Measurements from ENCODE around the gene CAMKMT.

CAMKMT gene

DNA sequence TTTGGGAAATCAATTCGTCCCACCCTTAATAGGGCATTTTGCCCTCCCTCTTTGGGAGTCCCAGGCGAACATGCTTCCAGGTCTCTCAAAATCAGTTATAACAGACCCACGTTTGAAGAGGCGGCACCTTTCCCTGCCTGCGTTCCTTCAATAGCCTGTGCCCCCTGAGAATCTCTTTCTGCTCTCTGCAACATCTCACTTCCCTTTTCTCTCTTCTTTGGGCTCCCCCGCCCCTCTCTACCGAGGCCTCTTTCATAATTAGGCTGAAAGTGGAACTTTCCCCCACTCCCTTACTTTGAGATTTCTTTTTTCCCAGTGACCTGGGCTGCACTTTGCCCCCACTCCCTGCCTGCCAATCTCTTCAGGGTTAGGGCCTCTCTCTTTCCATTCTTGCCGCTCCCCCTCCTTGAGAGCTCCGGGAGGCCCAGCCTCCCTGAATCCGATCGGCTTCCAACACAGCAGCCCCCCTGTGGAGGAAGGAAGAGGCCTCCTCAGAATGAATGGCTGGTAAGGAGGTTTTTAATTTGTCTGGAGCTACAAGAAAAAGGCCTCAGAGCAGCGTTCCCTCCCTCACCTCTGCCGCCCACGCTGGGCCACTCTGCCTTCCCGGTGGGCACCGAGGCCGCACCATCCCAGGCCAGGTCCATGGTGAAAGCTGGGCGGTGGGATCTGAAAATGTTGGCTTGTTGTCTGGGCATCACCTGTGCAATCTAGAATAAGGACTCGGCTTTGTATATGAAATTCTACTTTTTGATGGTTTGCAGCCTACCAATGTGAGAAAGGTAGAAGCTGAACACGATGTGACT is 417.1 kb downstream of the CAMKMT start:
- WGBS (ENCODE audit: insufficient coverage): 28% methylated on average over 16 of the region's 20 CpGs
- ChIA-PET POLR2A (no interaction called here), CTCF (interaction anchor here (0.8 to 1.5 kb wide), 3 partner anchors 9 to 26 kb away, joined by 3 to 5 read pairs (median 3); no protein-coding TSS in a partner anchor)
- Histone ChIP-seq H3K4me3 (ENCODE audit: control insufficient read depth in 1 of 7, extremely low read depth in 1 of 7, insufficient read depth in 4 of 7, low read depth in 2 of 7, low read length in 6 of 7) (peak overlapping the region in 6 of 7 experiments; percentile 5 to 65 (median 28)), H3K4me1 (ENCODE audit: control extremely low read depth in 1 of 4, control insufficient read depth in 4 of 4, insufficient read depth in 4 of 4, low read length in 3 of 4) (peaks cover 0 to 12% (median 11%) of the 10 kb centered on the region in 4 experiments), H3K36me3 (ENCODE audit: control insufficient read depth in 4 of 4, insufficient read depth in 4 of 4, low read length in 3 of 4) (no peaks in the 10 kb centered on the region), H3K9me3 (ENCODE audit: control extremely low read depth in 1 of 5, control insufficient read depth in 4 of 5, insufficient read depth in 2 of 5, low read depth in 1 of 5, low read length in 4 of 5) (peaks cover 0 to 10% (median 0%) of the 10 kb centered on the region in 5 experiments), H3K27me3 (replicated peaks in 2 of 5; ENCODE audit: control insufficient read depth in 4 of 5, insufficient read depth in 5 of 5, low read length in 4 of 5) (peaks cover 0 to 52% (median 25%) of the 10 kb centered on the region in 5 experiments), H3K27ac (ENCODE audit: insufficient read depth in 1 of 2, low read depth in 1 of 2, low read length in 2 of 2, poor library complexity in 1 of 2, severe bottlenecking in 2 of 2) (no peak overlapping the region)
- DNase-seq: peak; percentile 52 to 88 (median 80)

DNA sequence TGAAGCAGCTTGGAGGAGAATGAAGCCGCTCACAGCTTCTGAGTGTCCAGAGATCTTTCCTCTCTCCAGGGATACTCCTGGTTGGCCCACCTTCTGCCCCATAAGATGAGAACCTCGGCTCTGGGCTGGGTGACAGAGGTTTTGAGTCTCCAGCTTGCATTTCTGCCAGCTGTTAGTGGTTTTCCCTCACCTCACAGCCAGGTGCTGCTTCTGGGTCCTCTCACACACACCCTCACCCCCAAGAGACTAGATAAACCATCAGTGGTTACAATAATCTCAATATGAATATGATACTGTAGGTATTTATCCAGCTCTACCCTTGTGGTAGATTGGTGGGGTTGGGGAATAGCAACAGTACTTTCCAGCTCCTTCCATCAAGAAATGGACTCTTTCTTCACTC is 418.0 kb downstream of the CAMKMT start:
- Histone ChIP-seq H3K27ac (ENCODE audit: insufficient read depth in 1 of 2, low read depth in 1 of 2, low read length in 2 of 2, poor library complexity in 1 of 2, severe bottlenecking in 2 of 2) (no peak overlapping the region), H3K4me1 (ENCODE audit: control extremely low read depth in 1 of 4, control insufficient read depth in 4 of 4, insufficient read depth in 4 of 4, low read length in 3 of 4) (peaks cover 0 to 12% (median 11%) of the 10 kb centered on the region in 4 experiments), H3K36me3 (ENCODE audit: control insufficient read depth in 4 of 4, insufficient read depth in 4 of 4, low read length in 3 of 4) (no peaks in the 10 kb centered on the region), H3K4me3 (ENCODE audit: control insufficient read depth in 1 of 7, extremely low read depth in 1 of 7, insufficient read depth in 4 of 7, low read depth in 2 of 7, low read length in 6 of 7) (no peak overlapping the region), H3K9me3 (ENCODE audit: control extremely low read depth in 1 of 5, control insufficient read depth in 4 of 5, insufficient read depth in 2 of 5, low read depth in 1 of 5, low read length in 4 of 5) (peaks cover 0 to 10% (median 0%) of the 10 kb centered on the region in 5 experiments), H3K27me3 (replicated peaks in 2 of 5; ENCODE audit: control insufficient read depth in 4 of 5, insufficient read depth in 5 of 5, low read length in 4 of 5) (peaks cover 0 to 50% (median 21%) of the 10 kb centered on the region in 5 experiments)
- POLR2A ChIA-PET: no interaction called here
- DNase-seq: no peak
- CTCF ChIA-PET: interaction anchor here (1.3 to 1.5 kb wide), 2 partner anchors 10 to 11 kb away, joined by 3 to 5 read pairs; no protein-coding TSS in a partner anchor
- WGBS (ENCODE audit: insufficient coverage): 94% methylated on average over 2 of the region's 2 CpGs

DNA sequence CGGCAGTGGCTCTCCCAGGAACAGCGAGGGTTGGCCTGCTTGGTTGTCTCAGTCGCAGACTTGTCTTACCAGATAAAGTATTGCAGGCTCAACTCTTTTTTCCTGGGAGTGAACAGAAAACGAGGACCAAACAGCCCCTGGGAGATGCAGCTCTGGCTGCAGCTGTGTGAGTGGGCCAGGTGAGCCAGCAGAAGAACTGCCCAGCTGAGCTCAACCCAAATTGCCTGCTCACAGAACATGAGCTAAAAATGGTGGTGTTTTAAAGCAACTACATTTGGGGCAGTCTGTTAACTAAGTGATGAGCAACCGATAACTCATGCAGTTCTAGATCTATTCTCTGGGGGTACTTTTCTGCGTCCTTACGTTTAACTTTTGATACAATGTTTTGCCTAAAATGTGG is 418.7 kb downstream of the CAMKMT start:
- H3K36me3 ChIP-seq (ENCODE audit: control insufficient read depth in 4 of 4, insufficient read depth in 4 of 4, low read length in 3 of 4): no peaks in the 10 kb centered on the region
- no peak for DNase-seq
- WGBS (ENCODE audit: insufficient coverage): 96% methylated on average over 4 of the region's 7 CpGs
- CTCF ChIA-PET: interaction anchor here (1.4 to 1.5 kb wide), 2 partner anchors 10 to 12 kb away, joined by 4 to 5 read pairs; no protein-coding TSS in a partner anchor
- peaks cover 0 to 12% (median 11%) of the 10 kb centered on the region in 4 experiments for H3K4me1 ChIP-seq (ENCODE audit: control extremely low read depth in 1 of 4, control insufficient read depth in 4 of 4, insufficient read depth in 4 of 4, low read length in 3 of 4)
- no peak overlapping the region for H3K27ac ChIP-seq (ENCODE audit: insufficient read depth in 1 of 2, low read depth in 1 of 2, low read length in 2 of 2, poor library complexity in 1 of 2, severe bottlenecking in 2 of 2)
- peaks cover 0 to 10% (median 0%) of the 10 kb centered on the region in 5 experiments for H3K9me3 ChIP-seq (ENCODE audit: control extremely low read depth in 1 of 5, control insufficient read depth in 4 of 5, insufficient read depth in 2 of 5, low read depth in 1 of 5, low read length in 4 of 5)
- no peak overlapping the region for H3K4me3 ChIP-seq (ENCODE audit: control insufficient read depth in 1 of 7, extremely low read depth in 1 of 7, insufficient read depth in 4 of 7, low read depth in 2 of 7, low read length in 6 of 7)
- POLR2A ChIA-PET: no interaction called here
- peaks cover 0 to 50% (median 17%) of the 10 kb centered on the region in 5 experiments for H3K27me3 ChIP-seq (replicated peaks in 2 of 5; ENCODE audit: control insufficient read depth in 4 of 5, insufficient read depth in 5 of 5, low read length in 4 of 5)

- H3K4me1 ChIP-seq (ENCODE audit: control extremely low read depth in 1 of 4, control insufficient read depth in 4 of 4, insufficient read depth in 4 of 4, low read length in 3 of 4): no peaks in the 10 kb centered on the region
- no peaks in the 10 kb centered on the region for H3K36me3 ChIP-seq (ENCODE audit: control insufficient read depth in 4 of 4, insufficient read depth in 4 of 4, low read length in 3 of 4)
- ChIA-PET CTCF (no interaction called here), POLR2A (no interaction called here)
- peaks cover 2 to 49% (median 15%) of the 10 kb centered on the region in 5 experiments for H3K27me3 ChIP-seq (replicated peaks in 2 of 5; ENCODE audit: control insufficient read depth in 4 of 5, insufficient read depth in 5 of 5, low read length in 4 of 5)
- 80% methylated on average over 2 of the region's 2 CpGs for WGBS (ENCODE audit: insufficient coverage)
- H3K9me3 ChIP-seq (ENCODE audit: control extremely low read depth in 1 of 5, control insufficient read depth in 4 of 5, insufficient read depth in 2 of 5, low read depth in 1 of 5, low read length in 4 of 5): peaks cover 0 to 10% (median 0%) of the 10 kb centered on the region in 5 experiments
- no peak overlapping the region for H3K4me3 ChIP-seq (ENCODE audit: control insufficient read depth in 1 of 7, extremely low read depth in 1 of 7, insufficient read depth in 4 of 7, low read depth in 2 of 7, low read length in 6 of 7)
- H3K27ac ChIP-seq (ENCODE audit: insufficient read depth in 1 of 2, low read depth in 1 of 2, low read length in 2 of 2, poor library complexity in 1 of 2, severe bottlenecking in 2 of 2): no peak overlapping the region
- DNase-seq: no peak
These were observed 423.7 kb downstream of the CAMKMT start for GRCh38 chr2:44785433-44785832.

GRCh38 chr2:44786045-44786816 is 424.5 kb downstream of the CAMKMT start:
- CTCF ChIA-PET: no interaction called here
- Histone ChIP-seq H3K4me3 (ENCODE audit: control insufficient read depth in 1 of 7, extremely low read depth in 1 of 7, insufficient read depth in 4 of 7, low read depth in 2 of 7, low read length in 6 of 7) (no peak overlapping the region), H3K27me3 (replicated peaks in 2 of 5; ENCODE audit: control insufficient read depth in 4 of 5, insufficient read depth in 5 of 5, low read length in 4 of 5) (peaks cover 2 to 54% (median 19%) of the 10 kb centered on the region in 5 experiments), H3K4me1 (ENCODE audit: control extremely low read depth in 1 of 4, control insufficient read depth in 4 of 4, insufficient read depth in 4 of 4, low read length in 3 of 4) (no peaks in the 10 kb centered on the region), H3K9me3 (ENCODE audit: control extremely low read depth in 1 of 5, control insufficient read depth in 4 of 5, insufficient read depth in 2 of 5, low read depth in 1 of 5, low read length in 4 of 5) (peaks cover 0 to 10% (median under 1%) of the 10 kb centered on the region in 5 experiments), H3K36me3 (ENCODE audit: control insufficient read depth in 4 of 4, insufficient read depth in 4 of 4, low read length in 3 of 4) (no peaks in the 10 kb centered on the region), H3K27ac (ENCODE audit: insufficient read depth in 1 of 2, low read depth in 1 of 2, low read length in 2 of 2, poor library complexity in 1 of 2, severe bottlenecking in 2 of 2) (no peak overlapping the region)
- 91% methylated on average over 7 of the region's 7 CpGs for WGBS (ENCODE audit: insufficient coverage)
- POLR2A ChIA-PET: no interaction called here
- DNase-seq: no peak

GRCh38 chr2:44786817-44787214 is 425.1 kb downstream of the CAMKMT start:
- ChIA-PET POLR2A (no interaction called here), CTCF (no interaction called here)
- DNase-seq: no peak
- no peaks in the 10 kb centered on the region for H3K4me1 ChIP-seq (ENCODE audit: control extremely low read depth in 1 of 4, control insufficient read depth in 4 of 4, insufficient read depth in 4 of 4, low read length in 3 of 4)
- H3K36me3 ChIP-seq (ENCODE audit: control insufficient read depth in 4 of 4, insufficient read depth in 4 of 4, low read length in 3 of 4): no peaks in the 10 kb centered on the region
- 98% methylated on average over 5 of the region's 5 CpGs for WGBS (ENCODE audit: insufficient coverage)
- H3K27ac ChIP-seq (ENCODE audit: insufficient read depth in 1 of 2, low read depth in 1 of 2, low read length in 2 of 2, poor library complexity in 1 of 2, severe bottlenecking in 2 of 2): no peak overlapping the region
- no peak overlapping the region for H3K4me3 ChIP-seq (ENCODE audit: control insufficient read depth in 1 of 7, extremely low read depth in 1 of 7, insufficient read depth in 4 of 7, low read depth in 2 of 7, low read length in 6 of 7)
- H3K27me3 ChIP-seq (replicated peaks in 2 of 5; ENCODE audit: control insufficient read depth in 4 of 5, insufficient read depth in 5 of 5, low read length in 4 of 5): peaks cover 4 to 56% (median 19%) of the 10 kb centered on the region in 5 experiments
- H3K9me3 ChIP-seq (ENCODE audit: control extremely low read depth in 1 of 5, control insufficient read depth in 4 of 5, insufficient read depth in 2 of 5, low read depth in 1 of 5, low read length in 4 of 5): peaks cover 0 to 9% (median 4%) of the 10 kb centered on the region in 5 experiments
